DND-41 (cell line): ENCODE data around the gene TTC28.

ENCODE experiments used
- ATAC-seq: fragments of 200-7000 bp; cut with Tn5 transposase; 3 replicates; pipeline ENCODE4 v1.9.1; 2021; ENCODE audit warnings: low read depth; ENCODE audit not compliant: insufficient read depth
- DNase-seq: peaks from one replicate; pipeline ENCODE4 v3.0.0-alpha.2; 2020
- H2AFZ ChIP-seq: 2 replicates; pipeline ENCODE4 v1.6.0; 2012; ENCODE audit warnings: low read depth, low read length
- H3K27ac ChIP-seq: 2 replicates; pipeline ENCODE4 v1.5.1; 2012; ENCODE audit warnings: low read length, inconsistent platforms
- H3K27me3 ChIP-seq: fragments of 200-600 bp; sonication (generic); 2 replicates; pipeline ENCODE4 v1.6.0; 2012; ENCODE audit warnings: low read length, mild to moderate bottlenecking, inconsistent platforms; ENCODE audit not compliant: insufficient read depth, poor library complexity
- H3K36me3 ChIP-seq: 2 replicates; pipeline ENCODE4 v1.5.1; 2012; ENCODE audit warnings: low read length, inconsistent platforms; ENCODE audit not compliant: insufficient read depth
- H3K4me1 ChIP-seq: 2 replicates; pipeline ENCODE4 v1.5.1; 2012; ENCODE audit warnings: mild to moderate bottlenecking, low read length; ENCODE audit not compliant: insufficient read depth
- H3K4me2 ChIP-seq: 2 replicates; pipeline ENCODE4 v1.6.0; 2012; ENCODE audit warnings: mild to moderate bottlenecking, moderate library complexity, low read length, inconsistent platforms; ENCODE audit not compliant: insufficient read depth
- H3K4me3 ChIP-seq, 2 experiments: fragments of 200-600 bp in 1 of 2; shearing (Covaris generic) in 1 of 2; 2 replicates each; pipeline ENCODE4 v1.5.1; 2012 to 2016; ENCODE audit warnings: inconsistent platforms in 2 of 2, low read length in 2 of 2, mild to moderate bottlenecking in 2 of 2, low read depth in 1 of 2, moderate library complexity in 1 of 2
- H3K79me2 ChIP-seq: 2 replicates; pipeline ENCODE4 v1.6.0; 2012; ENCODE audit warnings: low read length, inconsistent platforms; ENCODE audit not compliant: insufficient read depth
- H3K9ac ChIP-seq: 2 replicates; pipeline ENCODE4 v1.6.0; 2012; ENCODE audit warnings: low read depth, mild to moderate bottlenecking, inconsistent platforms, low read length, moderate library complexity
- H3K9me3 ChIP-seq: 2 replicates; pipeline ENCODE4 v1.5.1; 2012; ENCODE audit warnings: low read length, moderate library complexity, mild to moderate bottlenecking, inconsistent platforms; ENCODE audit not compliant: insufficient read depth, severe bottlenecking
- H4K20me1 ChIP-seq: 2 replicates; pipeline ENCODE4 v1.6.0; 2012; ENCODE audit warnings: low read length; ENCODE audit not compliant: insufficient read depth
- EZH2 ChIP-seq: IDR thresholded peaks from 3 replicates; pipeline ENCODE4 v1.6.1; 2012; ENCODE audit warnings: borderline replicate concordance, low read depth, mild to moderate bottlenecking, moderate library complexity, low read length, inconsistent platforms; ENCODE audit not compliant: severe bottlenecking
- TF ChIP-seq, protein P1 (sequence below): IDR thresholded peaks from 2 replicates; pipeline ENCODE4 v1.5.1; 2012; ENCODE audit warnings: borderline replicate concordance, low read length, moderate library complexity, mild to moderate bottlenecking; ENCODE audit not compliant: poor library complexity, severe bottlenecking; ENCODE audit errors: extremely low read depth

Gene TTC28

DNA sequence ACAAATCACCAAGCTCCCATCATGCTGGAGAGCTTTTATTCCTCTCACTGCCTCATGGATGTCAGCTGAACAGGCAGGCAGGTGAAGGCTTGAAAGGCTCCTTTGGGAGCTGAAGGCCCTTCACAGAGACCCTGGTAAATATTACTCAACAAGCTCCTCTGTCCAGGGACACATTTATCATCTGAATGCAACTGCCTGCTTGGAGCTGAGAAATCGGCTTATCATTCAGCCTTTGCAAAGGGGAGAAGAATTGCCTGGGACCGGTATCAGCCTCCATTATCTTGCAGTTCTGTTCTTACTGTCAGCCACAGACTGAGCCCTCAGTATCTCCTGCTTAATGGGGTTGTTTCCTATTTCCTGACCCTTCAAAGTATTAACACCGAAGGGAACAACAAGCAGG, 646.8 kb downstream of the TTC28 start:
- peaks cover 53% of the 10 kb centered on the region for H3K36me3 ChIP-seq
- H2AFZ ChIP-seq = no peak overlapping the region
- peaks cover 29% of the 10 kb centered on the region for H3K4me1 ChIP-seq
- ATAC-seq (no peak), DNase-seq (no peak)
- no peaks in the 10 kb centered on the region for H3K27me3 ChIP-seq
- H3K9me3 ChIP-seq = no peaks in the 10 kb centered on the region
- no peak overlapping the region for H3K4me3 ChIP-seq
- peaks cover 13% of the 10 kb centered on the region for H3K79me2 ChIP-seq
- peak overlapping the region; percentile 48 for H3K27ac ChIP-seq
- no peak overlapping the region for H3K9ac ChIP-seq
- TF ChIP-seq, protein P1, sequence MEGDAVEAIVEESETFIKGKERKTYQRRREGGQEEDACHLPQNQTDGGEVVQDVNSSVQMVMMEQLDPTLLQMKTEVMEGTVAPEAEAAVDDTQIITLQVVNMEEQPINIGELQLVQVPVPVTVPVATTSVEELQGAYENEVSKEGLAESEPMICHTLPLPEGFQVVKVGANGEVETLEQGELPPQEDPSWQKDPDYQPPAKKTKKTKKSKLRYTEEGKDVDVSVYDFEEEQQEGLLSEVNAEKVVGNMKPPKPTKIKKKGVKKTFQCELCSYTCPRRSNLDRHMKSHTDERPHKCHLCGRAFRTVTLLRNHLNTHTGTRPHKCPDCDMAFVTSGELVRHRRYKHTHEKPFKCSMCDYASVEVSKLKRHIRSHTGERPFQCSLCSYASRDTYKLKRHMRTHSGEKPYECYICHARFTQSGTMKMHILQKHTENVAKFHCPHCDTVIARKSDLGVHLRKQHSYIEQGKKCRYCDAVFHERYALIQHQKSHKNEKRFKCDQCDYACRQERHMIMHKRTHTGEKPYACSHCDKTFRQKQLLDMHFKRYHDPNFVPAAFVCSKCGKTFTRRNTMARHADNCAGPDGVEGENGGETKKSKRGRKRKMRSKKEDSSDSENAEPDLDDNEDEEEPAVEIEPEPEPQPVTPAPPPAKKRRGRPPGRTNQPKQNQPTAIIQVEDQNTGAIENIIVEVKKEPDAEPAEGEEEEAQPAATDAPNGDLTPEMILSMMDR = no peak
- TF ChIP-seq EZH2 = no peak
- no peak overlapping the region for H3K4me2 ChIP-seq
- peaks cover 2% of the 10 kb centered on the region; the same call in 1 of the 2 replicates for H4K20me1 ChIP-seq

DNA sequence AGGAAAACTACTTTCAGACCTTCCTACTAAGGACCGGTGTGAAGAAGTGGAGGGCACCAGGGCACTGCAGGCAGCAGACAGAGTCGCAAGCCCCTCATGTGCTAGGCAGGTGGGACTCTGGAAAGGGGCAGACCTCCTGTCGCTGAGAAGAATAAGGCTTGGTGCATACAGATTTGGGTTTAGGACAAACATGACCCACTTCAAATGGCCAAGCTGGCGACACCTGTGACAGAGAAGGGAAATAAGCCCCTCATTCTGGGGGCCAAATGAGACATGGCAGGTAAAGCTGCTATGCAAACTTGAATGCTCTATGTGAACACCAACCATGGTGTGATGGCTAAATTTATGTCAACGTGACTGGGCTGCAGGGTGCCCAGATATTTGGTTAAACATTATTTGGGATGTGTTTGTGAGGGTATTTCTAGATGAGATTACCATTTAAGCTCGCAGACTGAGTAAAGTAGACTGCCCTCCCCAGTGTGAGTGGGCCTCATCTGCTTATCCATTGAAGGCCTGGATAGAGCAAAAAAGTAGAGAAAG, 648.2 kb downstream of the TTC28 start:
- Histone ChIP-seq H3K4me3 (no peak overlapping the region), H3K9ac (no peak overlapping the region), H3K4me2 (no peak overlapping the region), H3K79me2 (peaks cover 13% of the 10 kb centered on the region), H3K27ac (peak overlapping the region; percentile 39; the same call in 1 of the 2 replicates), H3K36me3 (peaks cover 67% of the 10 kb centered on the region), H3K27me3 (no peaks in the 10 kb centered on the region), H2AFZ (no peak overlapping the region), H3K4me1 (peaks cover 27% of the 10 kb centered on the region), H3K9me3 (no peaks in the 10 kb centered on the region), H4K20me1 (peaks cover 2% of the 10 kb centered on the region; the same call in 1 of the 2 replicates)
- no peak for TF ChIP-seq EZH2
- TF ChIP-seq, protein P1 = no peak
- DNase-seq (no peak), ATAC-seq (no peak)

DNA sequence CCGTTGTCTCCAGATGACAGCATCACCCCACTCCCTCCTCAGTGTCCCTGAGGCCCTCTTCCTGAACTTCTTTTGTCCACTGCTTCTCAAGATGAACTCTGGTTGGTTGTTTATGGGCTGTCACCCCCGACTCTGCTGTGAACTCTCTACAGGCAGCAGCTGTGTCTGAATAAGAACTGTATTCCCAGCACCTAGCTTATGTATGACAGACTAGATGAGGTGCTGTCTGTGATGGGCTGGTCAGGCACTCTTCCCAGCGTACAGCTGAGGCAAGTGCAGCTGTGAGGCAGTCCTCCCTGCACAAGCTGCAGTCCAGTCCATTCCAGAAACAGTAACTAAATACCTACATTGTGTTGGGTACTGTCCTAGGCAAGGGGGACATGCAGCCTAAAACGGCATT, 649.2 kb downstream of the TTC28 start:
- H4K20me1 ChIP-seq = peaks cover 2% of the 10 kb centered on the region; the same call in 1 of the 2 replicates
- no peak overlapping the region for H3K9ac ChIP-seq
- no peak overlapping the region for H3K4me2 ChIP-seq
- peaks cover 17% of the 10 kb centered on the region for H3K4me1 ChIP-seq
- peaks cover 76% of the 10 kb centered on the region for H3K36me3 ChIP-seq
- DNase-seq = no peak
- no peak overlapping the region for H3K4me3 ChIP-seq
- no peak for ATAC-seq
- H3K79me2 ChIP-seq = peaks cover 13% of the 10 kb centered on the region
- H3K9me3 ChIP-seq = no peaks in the 10 kb centered on the region
- TF ChIP-seq, protein P1 = no peak
- TF ChIP-seq EZH2 = no peak
- no peaks in the 10 kb centered on the region for H3K27me3 ChIP-seq
- no peak overlapping the region for H2AFZ ChIP-seq
- H3K27ac ChIP-seq = peak overlapping the region; percentile 40; the same call in 1 of the 2 replicates

DNA sequence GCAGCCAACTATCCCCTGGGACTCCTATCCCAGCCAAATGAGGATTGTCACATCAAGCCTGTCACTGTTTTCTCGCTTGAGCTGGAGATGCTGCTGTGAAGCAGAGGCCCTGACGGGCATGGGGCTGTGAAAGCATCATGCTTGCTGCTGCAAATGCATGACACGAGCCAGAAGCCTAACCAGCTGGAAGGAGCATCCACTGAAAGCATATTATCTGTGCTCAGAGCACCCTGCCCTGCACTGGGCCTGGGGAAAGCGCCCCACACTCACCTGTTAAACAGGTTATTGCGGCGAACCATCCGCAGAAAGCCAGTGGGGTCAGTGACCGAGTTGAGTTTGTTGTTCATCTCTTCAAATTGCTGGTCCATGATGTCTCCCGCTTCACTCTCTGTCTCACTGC, 649.7 kb downstream of the TTC28 start:
- ATAC-seq = no peak
- no peak overlapping the region for H2AFZ ChIP-seq
- no peaks in the 10 kb centered on the region for H3K9me3 ChIP-seq
- H3K27ac ChIP-seq = peak overlapping the region; percentile 40; the same call in 1 of the 2 replicates
- no peak for TF ChIP-seq EZH2
- TF ChIP-seq, protein P1 = no peak
- no peak overlapping the region for H3K9ac ChIP-seq
- H3K36me3 ChIP-seq = peaks cover 79% of the 10 kb centered on the region
- H3K4me2 ChIP-seq = no peak overlapping the region
- no peaks in the 10 kb centered on the region for H3K27me3 ChIP-seq
- H3K4me3 ChIP-seq = no peak overlapping the region
- DNase-seq = no peak
- H3K79me2 ChIP-seq = peaks cover 13% of the 10 kb centered on the region
- peaks cover 2% of the 10 kb centered on the region; the same call in 1 of the 2 replicates for H4K20me1 ChIP-seq
- peaks cover 12% of the 10 kb centered on the region for H3K4me1 ChIP-seq
